GM23338 (cell line): ENCODE data around the gene ANTXR1. TPM values are rescaled to one million over a fixed set of nuclear protein-coding genes. Genes with fewer than 3 reads are reported as not detected.

ENCODE experiments used
- ATAC-seq: fragments of 200-7000 bp; cut with Tn5 transposase; 3 replicates; pipeline ENCODE4 v1.9.1; 2020
- DNase-seq: peaks from one replicate; pipeline ENCODE4 v3.0.0-alpha.2; 2015; ENCODE audit warnings: low spot score
- H2AFZ ChIP-seq: fragments of 200-600 bp; sonication (generic); 2 replicates; pipeline ENCODE4 v1.8.0; 2016; ENCODE audit warnings: antibody characterized with exemption, mild to moderate bottlenecking, moderate library complexity
- H3F3A ChIP-seq: fragments of 200-600 bp; sonication (generic); replicated peaks from 2 replicates; pipeline ENCODE4 v1.8.0; 2017; ENCODE audit warnings: antibody characterized with exemption, mixed run types, low read depth
- H3K27ac ChIP-seq: fragments of 200-600 bp; sonication (generic); 2 replicates; pipeline ENCODE4 v1.6.1; 2016; ENCODE audit warnings: low read depth
- H3K27me3 ChIP-seq: fragments of 200-600 bp; sonication (generic); 2 replicates; pipeline ENCODE4 v1.8.0; 2016; ENCODE audit warnings: mild to moderate bottlenecking, mixed run types, moderate library complexity; ENCODE audit not compliant: insufficient read depth
- H3K36me3 ChIP-seq: fragments of 200-600 bp; sonication (generic); 2 replicates; pipeline ENCODE4 v1.8.0; 2016; ENCODE audit warnings: mild to moderate bottlenecking; ENCODE audit not compliant: insufficient read depth
- H3K4me1 ChIP-seq: fragments of 200-600 bp; sonication (generic); 2 replicates; pipeline ENCODE4 v1.8.0; 2016; ENCODE audit warnings: mild to moderate bottlenecking, moderate library complexity; ENCODE audit not compliant: insufficient read depth
- H3K4me2 ChIP-seq: fragments of 200-600 bp; sonication (generic); 2 replicates; pipeline ENCODE4 v1.7.1; 2017; ENCODE audit warnings: mixed run types
- H3K4me3 ChIP-seq: fragments of 200-600 bp; sonication (generic); 2 replicates; pipeline ENCODE4 v1.6.1; 2016; ENCODE audit warnings: mixed run types
- H3K79me2 ChIP-seq: fragments of 200-600 bp; sonication (generic); replicated peaks from 2 replicates; pipeline ENCODE4 v1.8.0; 2017; ENCODE audit warnings: mild to moderate bottlenecking; ENCODE audit not compliant: insufficient read depth
- H3K9me2 ChIP-seq: fragments of 200-600 bp; sonication (generic); 2 replicates; pipeline ENCODE4 v1.8.0; 2017; ENCODE audit not compliant: insufficient read depth
- H4K20me1 ChIP-seq: fragments of 200-600 bp; sonication (generic); replicated peaks from 2 replicates; pipeline ENCODE4 v1.8.0; 2017; ENCODE audit warnings: mild to moderate bottlenecking; ENCODE audit not compliant: insufficient read depth
- H3K27ac Mint-ChIP-seq: 2 replicates; pipeline ENCODE4 v1.8.0; 2020; ENCODE audit warnings: inconsistent platforms, mild to moderate bottlenecking, moderate library complexity, mixed read lengths
- H3K27me3 Mint-ChIP-seq: 3 replicates; pipeline ENCODE4 v1.8.0; 2022; ENCODE audit warnings: low read depth, mild to moderate bottlenecking, moderate library complexity, mixed read lengths, inconsistent platforms; ENCODE audit not compliant: insufficient read depth, poor library complexity
- H3K36me3 Mint-ChIP-seq: 3 replicates; pipeline ENCODE4 v1.8.0; 2021; ENCODE audit warnings: low read depth, mild to moderate bottlenecking, inconsistent platforms, moderate library complexity, mixed read lengths
- H3K4me1 Mint-ChIP-seq: 3 replicates; pipeline ENCODE4 v1.8.0; 2020; ENCODE audit warnings: mild to moderate bottlenecking, inconsistent platforms, mixed read lengths
- H3K4me3 Mint-ChIP-seq: 3 replicates; pipeline ENCODE4 v1.8.0; 2021; ENCODE audit warnings: moderate library complexity, mild to moderate bottlenecking, inconsistent platforms, mixed read lengths
- H3K9me3 Mint-ChIP-seq: 3 replicates; pipeline ENCODE4 v1.8.0; 2020; ENCODE audit warnings: moderate library complexity, mild to moderate bottlenecking, inconsistent platforms, mixed read lengths
- CREB1 ChIP-seq: fragments of 250-450 bp; sonication (Bioruptor Pico); IDR thresholded peaks from 2 replicates; pipeline ENCODE4 v1.5.0; 2020; ENCODE audit warnings: low read depth, mild to moderate bottlenecking, moderate library complexity
- CTCF ChIP-seq, 2 experiments: fragments of 200-600 bp in 1 of 2; sonication (generic) in 1 of 2; conservative IDR thresholded peaks; 2 replicates each; pipeline versions ENCODE4 v1.5.1 to v1.6.1; 2016 to 2017; ENCODE audit warnings: antibody characterized with exemption in 2 of 2, low read depth in 2 of 2, mild to moderate bottlenecking in 2 of 2, moderate library complexity in 1 of 2
- ETS1 ChIP-seq: IDR thresholded peaks from 2 replicates; pipeline ENCODE4 v1.6.1; 2016; ENCODE audit warnings: antibody characterized with exemption
- EZH2 ChIP-seq: fragments of 200-600 bp; sonication (generic); IDR thresholded peaks from one replicate; pipeline ENCODE4 v1.8.0; 2017; ENCODE audit warnings: antibody characterized with exemption, mild to moderate bottlenecking, low read depth; ENCODE audit not compliant: unreplicated experiment
- EZH2phosphoT487 ChIP-seq: fragments of 200-600 bp; sonication (generic); IDR thresholded peaks from one replicate; pipeline ENCODE4 v1.8.1; 2018; ENCODE audit warnings: antibody characterized with exemption; ENCODE audit not compliant: unreplicated experiment
- JUNB ChIP-seq: IDR thresholded peaks from one replicate; pipeline ENCODE4 v1.6.1; 2016; ENCODE audit warnings: antibody characterized with exemption; ENCODE audit not compliant: unreplicated experiment
- NANOG ChIP-seq: IDR thresholded peaks from 2 replicates; pipeline ENCODE4 v1.6.1; 2016; ENCODE audit warnings: antibody characterized with exemption, borderline replicate concordance
- POLR2AphosphoS5 ChIP-seq: IDR thresholded peaks from 2 replicates; pipeline ENCODE4 v1.6.1; 2016; ENCODE audit warnings: antibody characterized with exemption, low read depth
- REST ChIP-seq: IDR thresholded peaks from one replicate; pipeline ENCODE4 v1.6.1; 2018; ENCODE audit warnings: antibody characterized with exemption; ENCODE audit not compliant: unreplicated experiment
- STAT1 ChIP-seq: IDR thresholded peaks from one replicate; pipeline ENCODE4 v1.6.1; 2016; ENCODE audit warnings: antibody characterized with exemption; ENCODE audit not compliant: unreplicated experiment
- ZNF114 ChIP-seq: fragments of 250-450 bp; sonication (Bioruptor Pico); IDR thresholded peaks from 2 replicates; pipeline ENCODE4 v1.5.0; 2020; ENCODE audit warnings: mild to moderate bottlenecking, moderate library complexity
- ZNF331 ChIP-seq: fragments of 250-450 bp; sonication (Bioruptor Pico); IDR thresholded peaks from 2 replicates; pipeline ENCODE4 v1.5.0; 2020; ENCODE audit warnings: low read depth, mild to moderate bottlenecking, moderate library complexity
- ZNF462 ChIP-seq: fragments of 250-450 bp; sonication (Bioruptor Pico); IDR thresholded peaks from 2 replicates; pipeline ENCODE4 v1.5.0; 2020; ENCODE audit warnings: mild to moderate bottlenecking, moderate library complexity
- polyA plus RNA-seq: library from polyadenylated mRNA; unstranded; fragments of >200 nt; fragmentation: Nextera tagmentation; extraction: Ambion mirVana; gene quantifications from 2 replicates; pipeline ENCODE4 v1.2.1, GENCODE V29; 2016
- total RNA-seq: library from RNA; depleted of rRNA; stranded (reverse); fragments of >200 nt; shearing (Covaris generic); gene quantifications from 2 replicates; pipeline ENCODE4 v1.2.3, GENCODE V29; 2014

Gene ANTXR1
- total and polyA plus RNA-seq, 2 experiments from 2014 or later = 16.1 to 23.1 TPM

GRCh38 chr2:69291004-69291650 lies 278.1 kb downstream of the ANTXR1 start:
- ATAC-seq (no peak), DNase-seq (no peak)
- H3K27ac ChIP-seq = no peak overlapping the region
- no peak overlapping the region for H3K4me2 ChIP-seq
- no peak for TF ChIP-seq CTCF (conservative IDR thresholded peaks at IDR 0.05; ENCODE audit: low read depth in 2 of 2)
- TF ChIP-seq ETS1 = no peak
- no peak for TF ChIP-seq NANOG
- TF ChIP-seq ZNF331 = no peak
- no peak for TF ChIP-seq JUNB
- TF ChIP-seq STAT1 = no peak
- no peak for TF ChIP-seq REST
- TF ChIP-seq ZNF462 (CRISPR knock-in tag) = no peak
- no peak for TF ChIP-seq EZH2phosphoT487
- TF ChIP-seq ZNF114 = no peak
- TF ChIP-seq EZH2 = no peak
- TF ChIP-seq POLR2AphosphoS5 = no peak
- no peak for TF ChIP-seq CREB1 (CRISPR knock-in tag)
- no peaks in the 10 kb centered on the region for H3K9me3 Mint-ChIP-seq
- no peaks in the 10 kb centered on the region for H3K79me2 ChIP-seq
- H3K4me1 ChIP-seq = no peaks in the 10 kb centered on the region
- no peaks in the 10 kb centered on the region for H3K9me2 ChIP-seq
- no peaks in the 10 kb centered on the region for H3F3A ChIP-seq
- no peak overlapping the region for H3K4me3 Mint-ChIP-seq
- no peaks in the 10 kb centered on the region for H4K20me1 ChIP-seq
- H3K36me3 Mint-ChIP-seq = no peaks in the 10 kb centered on the region
- H3K4me1 Mint-ChIP-seq = no peaks in the 10 kb centered on the region
- no peaks in the 10 kb centered on the region for H3K27me3 Mint-ChIP-seq
- no peak overlapping the region for H3K4me3 ChIP-seq
- no peaks in the 10 kb centered on the region for H3K27me3 ChIP-seq
- no peak overlapping the region for H2AFZ ChIP-seq
- no peaks in the 10 kb centered on the region for H3K36me3 ChIP-seq
- no peak overlapping the region for H3K27ac Mint-ChIP-seq
